GM21717 (cell line): Measurements from ENCODE around the gene ZFYVE19.

ENCODE experiments used
- ATAC-seq: cut with Tn5 transposase; IDR thresholded peaks from one replicate; pipeline ENCODE4 v1.9.1; 2021; ENCODE audit warnings: mild to moderate bottlenecking, moderate library complexity; ENCODE audit not compliant: unreplicated experiment

ZFYVE19 gene

DNA sequence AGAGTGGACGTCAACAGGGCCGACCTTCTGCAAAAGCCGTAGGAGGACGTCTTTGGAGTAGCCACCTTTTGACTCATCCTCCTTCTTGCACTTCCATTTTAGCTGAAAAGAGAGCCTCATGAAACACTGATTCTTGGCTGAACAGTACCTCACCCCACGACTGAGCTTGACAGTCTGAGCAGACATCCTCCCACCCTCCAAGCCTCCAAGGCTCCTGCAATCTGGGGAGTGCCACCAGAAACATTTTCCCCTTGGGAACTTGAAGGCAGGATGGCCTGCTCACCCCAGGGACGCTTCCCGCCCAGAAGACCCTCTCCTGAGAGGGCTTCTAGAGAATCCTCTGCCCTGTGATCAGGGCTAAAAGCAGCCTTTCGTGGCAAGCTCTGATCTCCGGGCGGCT lies 31.9 kb upstream of the ZFYVE19 start:
- ATAC-seq, result no peak

DNA sequence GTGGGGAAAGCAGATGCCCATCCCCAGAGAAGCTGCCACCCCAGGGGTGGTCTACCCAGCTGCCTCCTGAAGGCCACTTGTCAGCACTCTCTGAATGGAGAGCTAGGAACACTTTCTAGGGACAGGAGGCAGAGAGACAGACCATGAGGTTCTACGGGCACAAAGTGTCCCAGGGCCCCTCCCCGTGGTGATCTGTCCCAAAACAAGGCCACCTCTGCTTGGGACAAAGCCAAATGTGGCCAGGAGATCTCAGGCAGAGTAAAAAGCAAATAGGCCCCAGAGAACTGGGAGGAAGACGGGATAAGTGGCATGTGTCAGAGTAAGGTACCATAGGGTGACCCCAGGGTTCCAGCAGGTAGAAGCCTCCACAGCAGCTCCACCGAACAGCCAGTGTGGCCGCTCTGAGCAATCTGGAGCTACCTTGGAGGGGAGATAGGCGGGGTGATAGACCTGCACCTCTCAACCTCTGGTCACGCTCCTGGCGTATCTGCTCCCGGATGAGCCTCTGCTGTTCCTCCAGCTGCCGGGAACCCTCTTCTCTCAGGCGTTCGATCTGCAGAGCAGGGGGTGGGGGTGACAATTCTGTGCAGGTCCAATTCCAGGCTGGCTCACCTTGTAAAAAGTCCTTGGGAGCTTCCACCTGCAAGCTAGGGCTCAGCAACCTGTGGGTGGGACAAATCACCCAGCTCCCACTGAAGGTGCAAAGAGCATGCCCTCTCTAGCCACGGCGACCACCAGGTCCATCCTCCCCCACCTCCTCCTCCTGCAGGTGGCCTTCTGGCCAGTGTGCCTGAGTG lies 31.0 kb upstream of the ZFYVE19 start:
- no peak for ATAC-seq

DNA sequence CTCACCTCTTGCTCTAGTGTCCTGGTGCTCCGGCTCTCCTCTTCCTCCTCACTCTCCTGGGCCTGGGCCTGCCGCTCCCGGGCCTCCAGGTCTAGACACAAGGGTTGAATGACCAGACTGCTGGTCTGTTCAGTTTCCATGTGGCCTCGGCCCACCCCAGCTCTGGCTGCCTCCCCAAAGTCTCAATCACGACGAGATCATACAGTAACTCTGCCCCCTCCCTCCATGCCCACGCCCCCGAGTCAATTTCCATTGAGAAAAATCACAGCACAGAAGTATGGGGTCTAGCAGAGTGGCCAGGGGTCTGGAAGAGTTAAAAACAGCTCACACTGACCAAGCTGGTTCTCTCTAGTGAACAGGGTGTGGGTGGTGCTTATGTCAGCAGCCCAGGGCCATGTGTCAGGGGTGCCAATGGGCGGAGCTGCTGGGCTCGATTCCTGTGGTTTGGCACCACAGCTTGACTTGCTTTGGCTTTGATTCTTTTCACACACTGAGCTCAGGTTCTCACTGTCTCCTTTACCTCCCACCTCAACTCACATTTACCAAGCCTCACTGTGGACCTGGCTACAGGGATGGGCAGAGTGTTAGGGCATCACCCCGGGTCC lies 30.2 kb upstream of the ZFYVE19 start:
- ATAC-seq, result no peak

DNA sequence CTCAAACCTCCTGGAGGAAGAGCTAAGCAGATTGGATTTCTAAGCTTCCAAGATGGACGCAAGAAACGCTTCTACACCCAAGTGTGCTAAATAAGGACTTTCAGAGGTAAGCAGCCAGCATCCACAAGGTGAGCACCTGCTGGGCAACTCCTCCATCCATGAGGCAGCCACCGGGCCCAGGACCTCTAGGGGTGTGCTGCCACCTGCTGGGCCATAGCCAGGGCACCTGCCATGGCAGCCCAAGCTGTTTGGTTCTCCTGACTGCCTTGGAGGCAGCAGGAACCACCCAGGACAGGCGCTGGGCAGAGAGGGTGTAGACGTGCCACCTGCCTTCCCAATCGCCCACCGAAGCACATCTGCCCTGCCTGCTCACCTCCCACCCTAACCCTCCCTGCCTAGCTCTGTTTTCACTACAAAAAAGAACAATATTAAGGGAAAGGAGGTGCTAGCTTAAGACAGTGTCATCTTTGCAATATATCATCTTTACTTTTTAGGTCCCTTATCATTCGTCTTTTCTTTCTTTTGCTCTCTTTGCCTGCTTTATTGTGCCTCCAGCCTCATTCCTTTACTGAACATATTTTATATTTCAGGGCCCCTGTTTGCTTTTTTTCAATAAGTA lies 24.2 kb upstream of the ZFYVE19 start:
- ATAC-seq, result no peak

DNA sequence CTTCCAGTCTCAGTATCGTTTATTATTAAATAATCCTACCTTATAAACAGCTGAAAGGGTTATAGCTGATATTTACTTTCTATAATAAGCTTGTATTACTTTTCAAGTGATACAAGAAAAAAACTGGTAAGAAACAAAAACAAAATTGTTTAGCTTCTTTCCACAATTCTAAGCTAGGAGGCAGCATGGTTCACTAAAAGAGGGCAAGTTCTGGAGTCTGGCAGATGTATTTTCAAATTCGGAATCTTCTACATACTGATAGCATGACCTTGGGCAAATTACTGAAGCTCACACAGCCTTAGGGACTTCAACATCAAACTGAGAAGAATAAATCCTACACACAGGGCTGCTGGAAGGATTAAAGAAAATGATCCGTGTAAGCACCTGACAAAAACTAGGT lies 21.7 kb upstream of the ZFYVE19 start:
- no peak for ATAC-seq

DNA sequence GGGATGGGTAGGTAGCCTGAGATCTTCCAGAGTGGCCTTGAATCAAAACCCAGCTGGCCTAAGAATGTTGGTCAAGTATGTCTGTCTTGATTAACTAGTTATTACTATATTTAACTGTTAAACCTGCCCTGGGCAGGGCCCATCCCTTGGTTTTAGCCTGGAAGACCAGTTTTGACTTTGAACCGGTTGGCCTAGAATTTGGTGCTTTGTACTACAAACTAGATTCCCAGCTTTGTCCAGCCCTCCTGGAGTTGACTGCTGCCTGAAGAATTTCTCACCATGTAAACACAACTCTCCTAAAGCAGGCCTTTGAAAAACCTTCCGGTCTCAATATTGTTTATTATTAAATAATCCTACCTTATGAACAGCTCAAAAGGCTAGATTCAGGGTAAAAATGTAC lies 21.1 kb upstream of the ZFYVE19 start:
- ATAC-seq, result no peak

DNA sequence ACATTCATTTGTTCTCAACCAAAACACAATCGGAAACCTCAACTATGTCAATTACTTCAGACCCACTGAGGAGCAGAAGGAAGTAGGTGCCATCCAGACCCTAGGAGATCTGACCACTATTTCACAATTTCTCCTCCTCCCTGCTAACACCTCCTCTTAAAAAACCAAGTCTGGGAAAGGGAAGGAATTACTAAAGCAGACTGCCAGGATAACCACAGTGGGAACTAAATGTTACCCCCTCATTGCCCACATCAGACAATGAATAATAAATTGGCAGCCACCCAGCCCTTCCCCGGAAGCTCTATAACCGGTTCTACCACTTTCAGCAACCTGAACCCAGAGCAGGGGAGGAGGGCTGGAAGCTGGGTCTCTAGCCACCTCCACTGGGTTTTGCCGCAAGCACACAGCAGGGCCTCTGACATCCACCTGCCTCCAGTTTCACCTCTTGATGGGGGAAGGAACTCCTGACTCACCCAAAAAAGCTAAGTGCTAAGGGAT lies 19.5 kb upstream of the ZFYVE19 start:
- no peak for ATAC-seq

DNA sequence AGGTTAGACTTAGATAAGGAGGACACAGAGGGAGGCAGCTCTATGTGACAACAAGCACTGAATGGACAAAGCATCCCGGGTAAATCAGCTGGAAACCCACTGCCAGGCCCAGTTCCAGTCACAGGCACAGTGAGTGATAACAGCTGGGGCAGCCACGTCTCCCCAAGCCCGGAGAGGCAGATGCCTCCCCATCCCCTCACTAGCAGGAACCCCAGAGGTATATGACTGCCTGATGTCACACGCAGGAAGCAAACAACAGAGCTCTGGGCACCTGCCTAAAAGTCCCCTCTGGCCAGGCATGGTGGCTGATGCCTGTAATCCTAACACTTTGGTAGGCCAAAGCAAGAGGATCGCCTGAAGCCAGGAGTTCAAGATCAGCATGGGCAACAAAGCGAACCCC lies 18.9 kb upstream of the ZFYVE19 start:
- no peak for ATAC-seq

DNA sequence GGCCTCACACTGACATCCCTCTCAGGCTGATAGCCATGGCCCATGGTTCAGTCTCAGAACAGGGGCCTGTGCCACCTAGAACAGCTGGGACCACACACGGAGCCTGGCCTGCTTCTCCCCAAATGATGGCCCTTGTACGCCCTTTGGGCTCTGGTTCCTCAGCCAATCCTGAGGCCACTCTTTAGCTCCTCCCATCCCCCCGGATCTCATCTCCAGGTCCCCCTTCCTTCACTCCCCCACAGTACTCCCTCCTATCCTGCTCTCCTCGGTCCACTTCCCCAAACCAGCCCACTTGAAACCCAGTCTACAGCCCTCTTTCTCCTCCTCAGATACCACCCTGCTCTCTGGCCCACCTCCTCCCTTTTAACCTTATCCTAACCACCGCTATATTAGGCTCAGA lies 17.8 kb upstream of the ZFYVE19 start:
- no peak for ATAC-seq

DNA sequence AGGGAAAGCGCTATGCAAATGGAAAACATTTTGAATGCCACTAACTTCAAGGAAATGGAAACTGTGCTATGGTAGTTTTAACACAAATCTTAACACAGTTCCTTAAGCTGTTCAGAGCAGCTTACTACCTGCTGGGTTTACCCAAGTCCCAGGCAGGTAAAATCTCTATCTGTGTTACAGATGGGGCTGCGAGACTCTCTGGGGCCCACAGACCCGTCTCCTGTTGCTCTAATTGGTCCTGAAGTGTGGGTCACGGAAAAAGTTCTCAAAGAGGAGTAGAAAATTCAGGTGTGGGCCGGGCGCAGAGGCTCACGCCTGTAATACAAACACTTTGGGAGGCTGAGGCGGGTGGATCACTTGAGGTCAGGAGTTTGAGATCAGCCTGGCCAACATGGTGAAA lies 16.9 kb upstream of the ZFYVE19 start:
- no peak for ATAC-seq

DNA sequence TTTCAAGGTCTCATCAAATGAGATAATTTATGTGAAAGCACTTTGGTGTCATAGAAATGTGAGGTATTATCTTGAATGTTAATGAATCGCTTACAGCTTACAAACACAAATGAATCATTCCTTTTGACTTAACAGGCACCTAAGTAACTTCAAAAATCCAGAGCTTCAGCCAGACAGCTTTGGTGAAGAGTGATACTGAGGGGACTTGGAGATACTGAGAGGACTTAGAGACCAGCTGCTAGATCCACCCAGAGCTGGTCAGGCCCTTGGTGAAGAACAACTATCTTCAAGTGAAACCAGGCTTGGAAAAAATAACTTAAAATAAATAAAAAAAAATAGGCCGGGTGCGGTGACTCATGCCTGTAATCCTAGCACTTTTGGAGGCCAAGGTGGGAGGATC lies 16.2 kb upstream of the ZFYVE19 start:
- no peak for ATAC-seq

DNA sequence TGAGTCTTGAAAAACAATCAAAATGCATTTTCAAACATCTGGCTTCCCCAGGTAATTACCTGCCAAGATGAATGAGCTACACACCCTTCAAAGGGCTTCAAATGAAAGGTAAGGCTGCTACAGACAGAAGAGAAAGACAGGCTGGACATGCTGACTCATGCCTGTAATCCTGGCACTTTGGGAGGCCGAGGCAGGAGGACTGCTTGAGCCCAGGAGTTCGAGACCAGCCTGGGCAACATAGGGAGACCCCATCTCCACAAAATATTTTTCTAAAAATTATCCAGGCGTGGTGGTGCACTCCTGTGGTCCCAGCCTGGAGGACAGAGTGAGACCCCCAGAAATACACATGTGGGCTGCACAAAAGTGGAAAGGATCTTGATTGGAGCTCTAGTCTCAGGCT lies 14.5 kb upstream of the ZFYVE19 start:
- ATAC-seq, result no peak

DNA sequence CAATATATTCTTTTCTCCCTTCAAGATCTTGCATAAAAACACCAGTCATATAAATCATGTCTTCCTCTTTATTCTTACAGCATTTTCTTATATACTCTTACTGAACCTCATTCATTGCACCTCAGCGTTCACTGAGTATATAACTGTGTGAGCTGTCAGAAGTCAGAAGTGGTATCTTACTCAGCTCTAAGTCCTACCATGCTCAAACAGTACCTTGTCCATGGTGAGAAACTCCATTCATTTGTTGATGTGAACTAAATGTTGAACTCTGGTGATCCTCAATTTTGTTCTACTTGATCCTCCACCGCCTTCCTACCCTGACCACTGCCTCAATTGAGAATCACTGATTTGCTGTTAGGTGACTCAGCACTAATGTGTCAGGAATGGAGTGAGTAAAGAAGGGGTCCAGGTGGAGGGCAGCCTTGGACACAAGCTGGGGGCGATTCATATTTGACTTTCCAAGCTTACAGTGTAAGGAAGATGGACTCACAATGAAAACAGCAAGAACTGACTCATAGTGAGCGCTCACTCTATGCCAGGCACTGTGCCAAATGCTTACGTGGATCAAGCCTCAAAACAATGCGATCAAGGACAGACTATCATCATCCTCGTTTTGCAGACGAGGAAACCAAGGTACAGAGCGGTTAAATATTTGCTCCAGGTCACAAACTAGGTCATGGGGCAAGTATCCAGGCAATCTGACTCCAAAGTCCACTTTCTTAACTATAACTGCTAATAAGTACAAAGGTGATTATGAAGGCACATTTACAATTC lies 13.5 kb upstream of the ZFYVE19 start:
- ATAC-seq, result no peak

DNA sequence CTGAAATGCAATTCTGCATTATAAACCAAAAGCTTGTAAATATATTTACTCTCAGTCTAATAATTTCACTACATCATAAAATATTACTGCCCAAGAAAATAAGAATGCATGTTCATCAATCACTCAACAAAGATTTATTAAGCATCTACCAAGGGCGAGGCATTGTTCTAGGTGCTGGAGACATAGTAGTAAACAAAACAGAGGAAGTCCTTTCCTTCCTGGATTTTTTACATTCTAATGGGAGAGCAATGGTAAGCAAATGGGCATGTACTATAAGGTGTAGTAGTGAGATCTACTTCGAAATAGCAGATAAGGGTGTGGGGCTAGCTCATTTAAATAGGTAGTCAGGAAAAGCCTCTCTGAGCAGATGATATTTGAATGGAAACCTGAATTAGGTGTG lies 10.8 kb upstream of the ZFYVE19 start:
- no peak for ATAC-seq

DNA sequence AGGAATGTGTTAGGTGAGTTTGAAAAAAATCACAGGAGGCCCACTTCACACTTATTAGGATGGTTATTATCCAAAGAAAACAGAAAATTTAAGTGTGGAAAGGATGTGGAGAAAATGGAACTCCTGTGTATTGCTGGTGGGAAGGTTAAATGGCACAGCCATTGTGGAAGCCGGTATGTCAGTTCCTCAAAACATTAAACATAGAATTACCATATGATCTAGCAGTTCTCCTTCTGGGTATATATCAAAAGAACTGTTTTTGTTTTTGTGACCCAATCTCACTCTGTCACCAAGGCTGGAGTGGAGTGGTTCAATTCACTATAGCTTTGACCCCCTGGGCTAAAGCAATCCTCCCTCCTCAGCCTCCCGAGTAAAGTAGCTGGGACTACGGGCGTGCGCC lies 10.4 kb upstream of the ZFYVE19 start:
- no peak for ATAC-seq

DNA sequence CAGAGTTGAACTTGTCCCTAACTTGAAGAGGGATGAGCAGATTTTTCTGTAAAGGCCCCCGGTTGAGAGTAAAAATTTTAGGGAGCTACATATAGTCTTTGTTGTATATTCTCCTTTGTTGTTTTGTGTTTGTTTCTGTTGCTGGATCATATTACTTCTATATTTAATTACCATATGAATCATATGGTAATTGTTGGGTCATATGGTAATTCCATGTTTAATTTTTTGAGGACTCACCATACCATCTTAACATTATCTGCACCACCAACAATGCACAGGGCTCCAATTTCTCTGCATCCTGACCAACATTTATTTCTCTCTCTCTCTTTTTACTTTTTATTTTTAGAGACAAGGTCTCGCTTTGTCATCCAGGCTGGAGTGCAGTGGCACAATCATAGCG lies 7.4 kb upstream of the ZFYVE19 start:
- ATAC-seq, result no peak

DNA sequence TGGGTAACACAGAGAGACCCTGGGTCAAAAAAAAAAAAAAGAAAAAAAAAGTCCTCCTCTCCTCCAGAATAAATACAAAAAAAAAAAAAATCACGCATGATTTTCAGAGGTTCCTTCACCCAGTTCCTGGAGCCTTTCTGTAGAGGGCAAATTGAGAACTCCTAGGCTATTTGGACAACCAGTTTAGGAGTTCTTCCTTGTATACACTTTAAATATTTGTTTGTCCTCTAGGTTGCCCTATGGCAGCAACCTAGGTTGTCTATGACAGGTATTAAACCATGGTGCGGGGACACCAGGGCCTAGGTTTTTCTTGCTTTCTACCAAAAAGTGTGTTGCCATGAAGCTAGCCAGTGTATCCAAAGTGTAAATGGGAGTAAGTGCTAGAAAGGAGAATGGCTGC lies 3.8 kb upstream of the ZFYVE19 start:
- no peak for ATAC-seq

DNA sequence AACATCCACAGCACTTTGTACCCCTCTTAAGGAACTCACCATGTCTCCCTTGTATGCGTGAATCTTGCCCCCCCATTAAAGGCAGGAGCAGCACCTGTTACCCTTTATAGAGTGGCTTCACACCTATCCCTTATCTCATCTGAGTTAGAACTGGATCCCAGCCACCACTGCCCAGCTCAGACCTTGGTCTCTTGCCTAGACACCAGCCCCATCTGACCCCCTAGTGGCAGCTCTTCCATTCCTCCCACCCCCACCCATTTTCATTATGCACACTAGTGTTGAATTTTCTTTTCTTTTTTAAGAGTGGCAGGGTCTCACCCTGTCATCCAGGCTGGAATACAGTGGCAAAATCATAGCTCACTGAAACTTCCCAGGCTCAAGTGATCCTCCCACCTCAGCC lies 3.2 kb upstream of the ZFYVE19 start:
- no peak for ATAC-seq

DNA sequence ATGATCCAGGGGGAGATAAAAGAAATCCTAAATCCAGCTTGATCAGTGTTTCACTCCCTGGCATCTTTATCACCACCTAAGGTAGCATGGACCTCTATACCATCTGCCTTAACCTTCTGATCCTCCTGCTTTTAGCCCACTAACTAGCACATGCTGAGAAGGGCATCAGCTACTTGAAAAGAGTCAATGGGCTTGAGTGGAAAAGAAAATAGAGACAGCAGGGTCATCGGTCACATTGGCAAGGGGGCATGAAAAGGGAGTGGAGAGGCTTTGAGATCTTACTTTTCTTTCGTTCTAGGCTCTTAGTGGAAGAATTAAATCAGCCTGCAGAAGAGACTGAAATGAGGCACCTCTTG lies 239 bp upstream of the ZFYVE19 start:
- no peak for ATAC-seq

DNA sequence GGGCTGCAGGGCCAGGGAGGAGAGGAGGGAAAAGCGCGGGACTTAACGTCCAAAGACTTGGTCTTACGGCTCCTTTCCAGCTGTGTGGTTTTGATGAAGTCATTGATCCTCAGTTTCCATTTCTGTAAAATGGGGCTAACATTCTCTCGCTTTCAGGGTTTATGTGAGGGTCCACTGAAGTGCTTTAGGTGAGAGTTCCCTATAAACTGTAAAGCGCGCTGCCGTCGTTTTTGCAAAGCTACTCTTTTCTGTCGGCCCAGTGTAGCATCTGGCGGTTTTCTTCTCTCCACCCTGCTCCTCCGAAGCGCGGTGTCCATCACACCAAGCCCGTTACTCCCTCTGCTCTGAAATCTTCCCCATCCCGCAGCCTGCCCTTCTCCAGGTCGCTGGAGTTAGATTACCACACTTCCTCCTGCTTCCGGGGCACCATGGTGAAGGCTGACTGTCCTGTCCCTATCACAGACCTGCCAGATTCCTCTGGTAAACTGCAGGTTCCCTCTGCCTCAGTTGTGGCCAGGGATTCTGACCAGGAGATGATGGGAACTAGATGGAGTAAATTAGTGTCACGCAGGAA lies 1.1 kb downstream of the ZFYVE19 start:
- no peak for ATAC-seq

DNA sequence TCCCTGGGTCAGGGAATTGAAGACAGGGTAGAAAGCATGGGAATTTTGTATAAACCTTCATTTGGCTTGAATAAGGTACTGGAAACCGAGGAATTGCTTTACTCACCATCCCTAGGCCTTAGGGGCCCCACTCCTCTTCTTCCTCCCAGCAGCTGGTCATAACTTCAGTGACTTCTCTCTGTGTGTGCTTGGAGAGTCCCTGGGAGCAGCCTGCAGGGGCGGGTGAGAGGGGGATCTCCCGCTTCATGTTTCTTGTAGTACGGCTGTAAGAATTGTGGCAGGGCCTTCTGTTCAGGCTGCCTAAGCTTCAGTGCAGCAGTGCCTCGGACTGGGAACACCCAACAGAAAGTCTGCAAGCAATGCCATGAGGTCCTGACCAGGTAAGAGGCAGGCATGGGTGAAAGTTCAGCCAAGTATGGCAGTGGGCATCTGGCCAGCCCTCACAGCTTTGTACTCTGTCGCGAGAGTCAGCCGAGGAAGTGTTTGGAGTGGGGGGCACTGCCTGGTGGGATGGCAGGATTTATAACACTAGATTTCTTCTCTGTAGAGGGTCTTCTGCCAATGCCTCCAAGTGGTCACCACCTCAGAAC lies 2.1 kb downstream of the ZFYVE19 start:
- no peak for ATAC-seq
